ENCODE data around the gene ESF1.
A peak's percentile ranks its signal among the peaks of the same experiment; 100 is the strongest.

Gene ESF1

DNA sequence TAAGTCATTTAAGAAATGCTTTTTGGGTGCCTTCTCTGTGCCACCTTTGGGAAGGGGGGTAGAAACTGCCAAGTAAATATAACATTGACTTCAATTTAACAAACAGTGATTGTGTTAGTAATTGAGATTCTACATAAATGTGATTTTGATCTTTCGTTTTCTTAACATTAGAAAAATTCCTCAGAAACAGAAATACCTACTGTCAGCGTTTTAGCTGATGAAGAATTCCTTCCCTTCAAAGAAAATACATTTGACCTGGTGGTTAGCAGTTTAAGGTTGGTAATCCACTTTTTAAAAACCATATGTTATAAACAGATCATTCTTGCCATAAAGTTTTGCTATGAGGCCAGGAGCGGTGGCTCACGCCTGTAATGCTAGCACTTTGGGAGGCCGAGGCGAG, 9.9 kb upstream of the ESF1 start:
- no peak overlapping the region for H3K27ac ChIP-seq
- peaks cover 76% of the 10 kb centered on the region for H3K36me3 ChIP-seq (replicated peaks)
- TF ChIP-seq, protein P1, sequence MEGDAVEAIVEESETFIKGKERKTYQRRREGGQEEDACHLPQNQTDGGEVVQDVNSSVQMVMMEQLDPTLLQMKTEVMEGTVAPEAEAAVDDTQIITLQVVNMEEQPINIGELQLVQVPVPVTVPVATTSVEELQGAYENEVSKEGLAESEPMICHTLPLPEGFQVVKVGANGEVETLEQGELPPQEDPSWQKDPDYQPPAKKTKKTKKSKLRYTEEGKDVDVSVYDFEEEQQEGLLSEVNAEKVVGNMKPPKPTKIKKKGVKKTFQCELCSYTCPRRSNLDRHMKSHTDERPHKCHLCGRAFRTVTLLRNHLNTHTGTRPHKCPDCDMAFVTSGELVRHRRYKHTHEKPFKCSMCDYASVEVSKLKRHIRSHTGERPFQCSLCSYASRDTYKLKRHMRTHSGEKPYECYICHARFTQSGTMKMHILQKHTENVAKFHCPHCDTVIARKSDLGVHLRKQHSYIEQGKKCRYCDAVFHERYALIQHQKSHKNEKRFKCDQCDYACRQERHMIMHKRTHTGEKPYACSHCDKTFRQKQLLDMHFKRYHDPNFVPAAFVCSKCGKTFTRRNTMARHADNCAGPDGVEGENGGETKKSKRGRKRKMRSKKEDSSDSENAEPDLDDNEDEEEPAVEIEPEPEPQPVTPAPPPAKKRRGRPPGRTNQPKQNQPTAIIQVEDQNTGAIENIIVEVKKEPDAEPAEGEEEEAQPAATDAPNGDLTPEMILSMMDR (IDR thresholded peaks at IDR 0.05; ENCODE audit: low read depth, low read length, missing control alignments) = no peak
- H3K4me3 ChIP-seq (ENCODE audit: low read depth, low read length) = no peak overlapping the region
- in situ Hi-C loops (cut with HindIII; ENCODE audit: low pct_ligation_motif_present, low sequenced_read_pairs) = no loop called here
- DNase-seq = no peak
- H3K27me3 ChIP-seq (replicated peaks) = no peaks in the 10 kb centered on the region

DNA sequence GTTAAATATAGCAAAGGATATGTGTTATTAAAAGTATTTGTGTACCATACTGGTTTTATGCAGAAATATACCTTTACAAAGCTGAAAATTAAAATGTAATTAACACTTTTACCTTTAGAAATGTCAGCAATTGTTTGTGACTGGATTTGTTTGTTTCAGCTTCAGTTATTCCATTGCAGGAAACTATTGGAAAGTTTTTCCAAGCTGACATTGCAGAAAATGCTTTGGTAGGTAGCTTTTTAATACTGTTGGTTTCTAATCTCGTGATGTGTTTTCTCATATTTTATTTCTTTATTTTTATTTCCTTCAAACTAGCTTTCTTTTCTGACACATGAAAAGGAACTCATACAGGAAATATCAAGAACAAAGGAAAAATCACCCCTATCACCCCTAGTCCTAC, 8.3 kb upstream of the ESF1 start:
- no peak overlapping the region for H3K27ac ChIP-seq
- in situ Hi-C loops (cut with HindIII; ENCODE audit: low pct_ligation_motif_present, low sequenced_read_pairs) = no loop called here
- H3K27me3 ChIP-seq (replicated peaks) = no peaks in the 10 kb centered on the region
- H3K4me3 ChIP-seq (ENCODE audit: low read depth, low read length) = no peak overlapping the region
- TF ChIP-seq, protein P1 (IDR thresholded peaks at IDR 0.05; ENCODE audit: low read depth, low read length, missing control alignments) = no peak
- DNase-seq = no peak
- peaks cover 69% of the 10 kb centered on the region for H3K36me3 ChIP-seq (replicated peaks)

DNA sequence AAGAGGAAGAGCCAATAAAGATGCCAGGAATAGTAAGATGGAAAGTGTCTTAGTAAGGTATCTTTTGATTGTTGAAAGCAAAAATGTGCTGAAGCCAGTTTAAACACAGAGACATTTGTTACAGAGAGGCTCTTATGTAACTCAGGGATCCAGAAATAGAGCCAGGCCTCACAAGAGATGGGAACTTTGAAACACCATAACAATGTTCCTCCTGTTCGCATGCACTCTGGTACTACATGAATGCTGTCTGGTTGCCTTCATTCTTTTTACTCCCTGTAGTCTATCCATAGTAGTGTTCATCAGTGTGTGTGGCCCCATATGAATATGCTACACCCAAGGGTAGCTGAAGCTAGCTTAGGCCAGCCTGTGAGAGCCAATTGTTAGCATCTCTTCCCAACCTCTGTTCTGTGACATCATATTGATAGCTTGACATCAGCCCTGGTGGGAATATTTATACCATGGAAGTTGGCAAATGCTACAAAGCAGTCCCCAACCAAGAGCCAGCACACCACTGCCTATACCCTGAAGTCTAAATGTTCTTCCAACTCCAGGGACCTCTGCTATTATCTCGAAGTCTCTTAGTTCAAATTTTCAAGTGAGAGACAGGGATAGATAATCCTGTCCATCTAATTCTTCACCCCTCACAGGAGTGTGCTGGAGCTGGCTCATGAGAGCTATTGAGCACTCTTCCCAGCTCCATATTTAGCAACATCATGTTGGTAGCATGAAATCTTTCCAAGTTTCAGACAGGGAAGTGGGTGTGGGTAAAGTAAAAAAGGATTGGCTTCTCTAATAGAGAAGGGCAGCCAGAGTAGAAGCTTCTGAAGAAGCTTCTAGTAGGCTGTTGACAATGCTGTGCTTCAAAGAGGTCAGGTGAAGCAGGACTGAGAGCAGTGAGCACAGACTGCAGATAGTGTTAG, 7.1 kb upstream of the ESF1 start:
- H3K27me3 ChIP-seq (replicated peaks) = no peaks in the 10 kb centered on the region
- peaks cover 61% of the 10 kb centered on the region for H3K36me3 ChIP-seq (replicated peaks)
- in situ Hi-C loops (cut with HindIII; ENCODE audit: low pct_ligation_motif_present, low sequenced_read_pairs) = no loop called here
- TF ChIP-seq, protein P1 (IDR thresholded peaks at IDR 0.05; ENCODE audit: low read depth, low read length, missing control alignments) = no peak
- no peak overlapping the region for H3K27ac ChIP-seq
- no peak for DNase-seq
- H3K4me3 ChIP-seq (ENCODE audit: low read depth, low read length) = no peak overlapping the region

DNA sequence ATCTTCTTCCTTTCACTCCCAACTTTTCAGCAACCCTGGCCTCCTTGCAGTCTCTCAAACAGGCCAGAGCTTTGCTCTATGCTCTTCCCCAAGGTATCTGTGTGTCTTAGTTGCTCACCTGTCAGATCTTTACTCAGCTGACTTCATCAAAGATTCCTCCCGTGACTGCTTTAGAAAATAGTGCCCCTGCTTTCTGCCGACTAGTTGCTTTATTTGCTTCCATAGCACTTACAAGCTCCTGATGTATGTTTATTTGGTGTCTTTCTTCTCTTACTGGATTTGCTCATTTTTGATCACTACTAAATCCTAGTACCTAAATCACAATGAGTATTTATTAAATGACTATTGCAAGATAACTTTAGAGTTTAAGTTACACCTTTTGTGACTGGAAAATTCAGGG, 6.0 kb upstream of the ESF1 start:
- Histone ChIP-seq H3K27me3 (replicated peaks) (no peaks in the 10 kb centered on the region), H3K4me3 (ENCODE audit: low read depth, low read length) (no peak overlapping the region), H3K36me3 (replicated peaks) (peaks cover 52% of the 10 kb centered on the region), H3K27ac (no peak overlapping the region)
- TF ChIP-seq, protein P1 (IDR thresholded peaks at IDR 0.05; ENCODE audit: low read depth, low read length, missing control alignments) = no peak
- in situ Hi-C loops (cut with HindIII; ENCODE audit: low pct_ligation_motif_present, low sequenced_read_pairs) = no loop called here
- DNase-seq = no peak

DNA sequence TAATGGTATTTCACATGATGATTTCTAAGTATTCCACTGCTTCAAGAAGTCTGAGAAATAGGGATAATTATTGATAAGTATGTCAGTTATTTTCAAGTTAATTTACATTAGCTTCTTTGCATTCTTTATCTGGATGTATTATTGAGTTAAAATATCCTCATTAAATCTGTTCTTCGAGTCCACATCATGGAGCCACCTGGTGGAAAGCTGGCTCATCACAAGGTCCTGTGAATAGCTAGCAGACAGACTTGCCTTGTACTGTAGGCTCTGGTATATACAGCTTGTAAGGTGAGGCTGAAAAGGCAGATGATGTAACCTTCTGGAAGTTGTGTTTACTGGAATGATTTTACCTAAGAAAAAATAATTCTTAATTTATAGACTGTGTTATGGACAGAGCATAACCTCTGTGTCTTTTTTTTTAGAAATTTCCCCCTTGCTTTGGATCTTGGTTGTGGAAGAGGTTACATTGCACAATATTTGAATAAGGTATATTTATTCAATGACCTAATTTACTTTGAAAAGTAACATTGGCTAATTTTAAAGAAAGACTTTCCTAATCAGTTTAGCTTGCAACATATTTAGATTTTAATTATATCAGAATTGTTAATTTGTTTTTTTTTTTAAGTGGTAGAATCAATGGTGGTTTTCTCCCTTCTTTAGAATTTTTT, 3.6 kb upstream of the ESF1 start:
- Histone ChIP-seq H3K4me3 (ENCODE audit: low read depth, low read length) (no peak overlapping the region), H3K27me3 (replicated peaks) (no peaks in the 10 kb centered on the region), H3K27ac (no peak overlapping the region), H3K36me3 (replicated peaks) (peaks cover 32% of the 10 kb centered on the region)
- in situ Hi-C loops (cut with HindIII; ENCODE audit: low pct_ligation_motif_present, low sequenced_read_pairs) = no loop called here
- DNase-seq = peak; percentile 77
- TF ChIP-seq, protein P1 (IDR thresholded peaks at IDR 0.05; ENCODE audit: low read depth, low read length, missing control alignments) = peak; percentile 78
